ENCODE results near the gene NAV3. TPM values are rescaled to one million over a fixed set of nuclear protein-coding genes. Genes with fewer than 3 reads are reported as not detected.

NAV3 gene
- total RNA-seq, result 16.2 TPM

GRCh38 chr12:77830583-77831351 lies at the start of gene NAV3:
NAV3 (plus strand) TSS chr12:77830894; CDS start chr12:77831462, 568 bp downstream.
- Histone ChIP-seq H3K36me3 (no peaks in the 10 kb centered on the region), H3K4me3 (no peak within 1 kb of the TSS), H3K27me3 (no peaks in the 10 kb centered on the region), H3K9me3 (no peaks in the 10 kb centered on the region), H3K4me1 (peaks cover 17% of the 10 kb centered on the region), H3K27ac (no peak within 1 kb of the TSS)
- TF ChIP-seq POLR2AphosphoS5 (IDR thresholded peaks at IDR 0.05; ENCODE audit: insufficient read depth in 1 of 2, low read depth in 1 of 2) (peak in 1 of 2 donors; percentile 59), POLR2A (IDR thresholded peaks at IDR 0.05) (no peak), CTCF (IDR thresholded peaks at IDR 0.05) (peak in 1 of 3 experiments; percentile 36)
- no peak for DNase-seq (ENCODE audit: extremely low spot score in 2 of 2)
- intact Hi-C loops (cut with DNase I), result no loop called here

GRCh38 chr12:77782034-77782433 lies 48.7 kb upstream of the NAV3 start:
- H3K27me3 ChIP-seq, result no peaks in the 10 kb centered on the region
- no peaks in the 10 kb centered on the region for H3K9me3 ChIP-seq
- intact Hi-C loops (cut with DNase I), result no loop called here
- no peaks in the 10 kb centered on the region for H3K4me1 ChIP-seq
- no peaks in the 10 kb centered on the region for H3K36me3 ChIP-seq
- no peak for TF ChIP-seq POLR2AphosphoS5 (IDR thresholded peaks at IDR 0.05; ENCODE audit: insufficient read depth in 1 of 2, low read depth in 1 of 2)
- TF ChIP-seq POLR2A (IDR thresholded peaks at IDR 0.05), result no peak
- TF ChIP-seq CTCF (IDR thresholded peaks at IDR 0.05), result no peak
- H3K4me3 ChIP-seq, result no peak overlapping the region
- no peak overlapping the region for H3K27ac ChIP-seq
- no peak for DNase-seq (ENCODE audit: extremely low spot score in 2 of 2)

GRCh38 chr12:77782766-77783165 lies 47.9 kb upstream of the NAV3 start:
- no peaks in the 10 kb centered on the region for H3K27me3 ChIP-seq
- intact Hi-C loops (cut with DNase I), result no loop called here

GRCh38 chr12:77785211-77785610 lies 45.5 kb upstream of the NAV3 start:
- Histone ChIP-seq H3K4me1 (no peaks in the 10 kb centered on the region), H3K9me3 (no peaks in the 10 kb centered on the region), H3K27ac (no peak overlapping the region), H3K27me3 (no peaks in the 10 kb centered on the region), H3K4me3 (no peak overlapping the region), H3K36me3 (no peaks in the 10 kb centered on the region)
- no peak for DNase-seq (ENCODE audit: extremely low spot score in 2 of 2)
- TF ChIP-seq POLR2A (IDR thresholded peaks at IDR 0.05) (no peak), POLR2AphosphoS5 (IDR thresholded peaks at IDR 0.05; ENCODE audit: insufficient read depth in 1 of 2, low read depth in 1 of 2) (no peak), CTCF (IDR thresholded peaks at IDR 0.05) (no peak)
- intact Hi-C loops (cut with DNase I), result no loop called here

More at GRCh38 chr12:77782766-77783165, 47.9 kb upstream of the NAV3 start:
- Histone ChIP-seq H3K4me3 (no peak overlapping the region), H3K27ac (no peak overlapping the region), H3K36me3 (no peaks in the 10 kb centered on the region), H3K4me1 (no peaks in the 10 kb centered on the region), H3K9me3 (no peaks in the 10 kb centered on the region)
- no peak for DNase-seq (ENCODE audit: extremely low spot score in 2 of 2)
- no peak for TF ChIP-seq POLR2A (IDR thresholded peaks at IDR 0.05)
- TF ChIP-seq POLR2AphosphoS5 (IDR thresholded peaks at IDR 0.05; ENCODE audit: insufficient read depth in 1 of 2, low read depth in 1 of 2), result no peak
- TF ChIP-seq CTCF (IDR thresholded peaks at IDR 0.05), result no peak

- Histone ChIP-seq H3K9me3 (no peaks in the 10 kb centered on the region), H3K36me3 (no peaks in the 10 kb centered on the region), H3K27me3 (no peaks in the 10 kb centered on the region), H3K4me3 (no peak overlapping the region), H3K4me1 (no peaks in the 10 kb centered on the region), H3K27ac (no peak overlapping the region)
- no peak for DNase-seq (ENCODE audit: extremely low spot score in 2 of 2)
- no peak for TF ChIP-seq POLR2AphosphoS5 (IDR thresholded peaks at IDR 0.05; ENCODE audit: insufficient read depth in 1 of 2, low read depth in 1 of 2)
- no peak for TF ChIP-seq POLR2A (IDR thresholded peaks at IDR 0.05)
- TF ChIP-seq CTCF (IDR thresholded peaks at IDR 0.05), result no peak
- intact Hi-C loops (cut with DNase I), result no loop called here
Measured at GRCh38 chr12:77786675-77787074, 44.0 kb upstream of the NAV3 start.
